Panc1 (cell line): ENCODE results near the gene SND1. TPM values are rescaled to one million over a fixed set of nuclear protein-coding genes. Genes with fewer than 3 reads are reported as not detected.

ENCODE experiments used
- ATAC-seq: fragments of 200-7000 bp; cut with Tn5 transposase; 2 replicates; pipeline ENCODE4 v1.9.1; 2020; ENCODE audit warnings: mild to moderate bottlenecking, moderate library complexity
- BruUV-seq: library from RNA; stranded (reverse); fragments of 400-500 nt; replicated peaks from 2 replicates; lab custom pipeline; 2021; lab: Mats Ljungman, UMichigan
- CTCF ChIA-PET: fragments of 300-600 bp; sonication (Branson Sonifier 250); formaldehyde crosslinking; loops from one replicate; lab custom pipeline; 2022; ENCODE audit warnings: antibody characterized with exemption; lab: Charles Lee
- POLR2A ChIA-PET: fragments of 300-600 bp; sonication (Branson Sonifier 250); formaldehyde crosslinking; loops from one replicate; lab custom pipeline; 2022; ENCODE audit warnings: antibody characterized with exemption; lab: Charles Lee
- DNase-seq: peaks from one replicate; pipeline ENCODE4 v3.0.0-alpha.2; 2010; ENCODE audit warnings: low read depth, low spot score
- H3K27ac ChIP-seq: 2 replicates; pipeline ENCODE4 v1.5.1; 2011; ENCODE audit warnings: mild to moderate bottlenecking, low read length, inconsistent platforms
- H3K27me3 ChIP-seq: fragments of 200-500 bp; sonication (Bioruptor generic); 2 replicates; pipeline ENCODE4 v1.6.0; 2014; ENCODE audit warnings: low read length, inconsistent platforms; ENCODE audit not compliant: control insufficient read depth, insufficient read depth
- H3K36me3 ChIP-seq: fragments of 200-500 bp; sonication (Bioruptor generic); 2 replicates; pipeline ENCODE4 v1.5.1; 2014; ENCODE audit warnings: inconsistent platforms, mild to moderate bottlenecking, low read length, moderate library complexity; ENCODE audit not compliant: control insufficient read depth, insufficient read depth
- H3K4me1 ChIP-seq: 2 replicates; pipeline ENCODE4 v1.5.1; 2011; ENCODE audit warnings: inconsistent platforms, mild to moderate bottlenecking, low read length, moderate library complexity; ENCODE audit not compliant: control insufficient read depth, insufficient read depth
- H3K4me3 ChIP-seq, 2 experiments: 2 replicates each; pipeline ENCODE4 v1.5.1; 2011 to 2012; ENCODE audit warnings: low read depth in 2 of 2, low read length in 2 of 2, mild to moderate bottlenecking in 2 of 2, inconsistent platforms in 1 of 2, moderate library complexity in 1 of 2
- H3K9me3 ChIP-seq: fragments of 200-500 bp; sonication (Bioruptor generic); 2 replicates; pipeline ENCODE4 v1.5.1; 2014; ENCODE audit warnings: low read depth, mild to moderate bottlenecking, inconsistent platforms, low read length, moderate library complexity; ENCODE audit not compliant: control insufficient read depth, insufficient read depth
- POLR2AphosphoS5 ChIP-seq: IDR thresholded peaks from 2 replicates; pipeline ENCODE4 v1.6.1; 2012; ENCODE audit warnings: mild to moderate bottlenecking, low read depth, low read length, moderate library complexity
- SIN3A ChIP-seq: IDR thresholded peaks from 2 replicates; pipeline ENCODE4 v1.6.1; 2012; ENCODE audit warnings: low read depth, mild to moderate bottlenecking, low read length, moderate library complexity, borderline replicate concordance; ENCODE audit not compliant: insufficient read depth
- TCF7L2 ChIP-seq: IDR thresholded peaks from 2 replicates; pipeline ENCODE4 v1.6.1; 2011; ENCODE audit warnings: mild to moderate bottlenecking, low read depth, low read length, inconsistent platforms
- in situ Hi-C: cut with HindIII; loops from 2 replicates; pipeline ENCODE4 v1.10.0; 2016; ENCODE audit warnings: low sequenced_read_pairs, low pct_unique_long_range_greater_than_20kb
- intact Hi-C: fragments of 100-400 bp; cut with micrococcal nuclease; formaldehyde crosslinking; loops from one replicate; pipeline ENCODE4 v1.10.0; 2022; ENCODE audit not compliant: unreplicated experiment
- total RNA-seq: library from RNA; stranded (reverse); gene quantifications from one replicate; pipeline ENCODE4 v1.2.1, GENCODE V29; 2021; ENCODE audit not compliant: unreplicated experiment
- TF ChIP-seq, protein P1 (sequence below), 2 experiments: IDR thresholded peaks; 2 replicates each; pipeline ENCODE4 v1.6.1; 2011 to 2012; ENCODE audit warnings: low read depth in 2 of 2, control low read depth in 1 of 2, low read length in 1 of 2, mild to moderate bottlenecking in 1 of 2, moderate library complexity in 1 of 2; ENCODE audit not compliant: insufficient read depth in 1 of 2
- TF ChIP-seq, protein P2 (sequence below): fragments of 450-650 bp; IDR thresholded peaks from 2 replicates; pipeline ENCODE4 v1.5.1; 2017; ENCODE audit warnings: mild to moderate bottlenecking

Gene SND1
- total RNA-seq, 1 experiment from 2014 or later = 176 TPM

DNA sequence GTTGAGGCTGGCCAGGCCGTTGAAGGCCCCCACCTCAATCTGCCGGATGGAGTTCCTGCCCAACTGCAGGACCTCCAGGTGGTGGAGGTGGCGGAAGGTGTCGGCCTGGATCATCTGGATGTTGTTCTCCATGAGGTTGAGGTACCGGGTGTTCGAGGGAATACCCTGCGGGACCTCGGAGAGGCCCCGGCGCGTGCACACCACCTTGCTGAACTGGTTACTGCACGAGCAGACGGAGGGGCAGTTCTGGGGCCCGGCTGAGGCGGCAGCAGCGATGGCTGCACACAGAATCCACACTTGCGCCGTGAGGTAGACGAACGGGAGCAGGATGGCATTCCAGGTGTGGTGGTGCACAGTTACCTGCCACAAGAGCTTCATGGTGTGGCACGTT is 378.3 kb downstream of the SND1 start:
- in situ Hi-C loops = no loop called here
- ATAC-seq (no peak), DNase-seq (no peak)
- no peak overlapping the region for H3K27ac ChIP-seq
- no TSS peak for BruUV-seq
- no peak overlapping the region for H3K4me3 ChIP-seq
- H3K4me1 ChIP-seq = no peaks in the 10 kb centered on the region
- POLR2A ChIA-PET = no interaction called here
- intact Hi-C loops = no loop called here
- CTCF ChIA-PET = no interaction called here
- H3K36me3 ChIP-seq = no peaks in the 10 kb centered on the region
- H3K27me3 ChIP-seq = no peaks in the 10 kb centered on the region
- TF ChIP-seq SIN3A (no peak), POLR2AphosphoS5 (no peak), TCF7L2 (no peak)
- TF ChIP-seq, protein P1, sequence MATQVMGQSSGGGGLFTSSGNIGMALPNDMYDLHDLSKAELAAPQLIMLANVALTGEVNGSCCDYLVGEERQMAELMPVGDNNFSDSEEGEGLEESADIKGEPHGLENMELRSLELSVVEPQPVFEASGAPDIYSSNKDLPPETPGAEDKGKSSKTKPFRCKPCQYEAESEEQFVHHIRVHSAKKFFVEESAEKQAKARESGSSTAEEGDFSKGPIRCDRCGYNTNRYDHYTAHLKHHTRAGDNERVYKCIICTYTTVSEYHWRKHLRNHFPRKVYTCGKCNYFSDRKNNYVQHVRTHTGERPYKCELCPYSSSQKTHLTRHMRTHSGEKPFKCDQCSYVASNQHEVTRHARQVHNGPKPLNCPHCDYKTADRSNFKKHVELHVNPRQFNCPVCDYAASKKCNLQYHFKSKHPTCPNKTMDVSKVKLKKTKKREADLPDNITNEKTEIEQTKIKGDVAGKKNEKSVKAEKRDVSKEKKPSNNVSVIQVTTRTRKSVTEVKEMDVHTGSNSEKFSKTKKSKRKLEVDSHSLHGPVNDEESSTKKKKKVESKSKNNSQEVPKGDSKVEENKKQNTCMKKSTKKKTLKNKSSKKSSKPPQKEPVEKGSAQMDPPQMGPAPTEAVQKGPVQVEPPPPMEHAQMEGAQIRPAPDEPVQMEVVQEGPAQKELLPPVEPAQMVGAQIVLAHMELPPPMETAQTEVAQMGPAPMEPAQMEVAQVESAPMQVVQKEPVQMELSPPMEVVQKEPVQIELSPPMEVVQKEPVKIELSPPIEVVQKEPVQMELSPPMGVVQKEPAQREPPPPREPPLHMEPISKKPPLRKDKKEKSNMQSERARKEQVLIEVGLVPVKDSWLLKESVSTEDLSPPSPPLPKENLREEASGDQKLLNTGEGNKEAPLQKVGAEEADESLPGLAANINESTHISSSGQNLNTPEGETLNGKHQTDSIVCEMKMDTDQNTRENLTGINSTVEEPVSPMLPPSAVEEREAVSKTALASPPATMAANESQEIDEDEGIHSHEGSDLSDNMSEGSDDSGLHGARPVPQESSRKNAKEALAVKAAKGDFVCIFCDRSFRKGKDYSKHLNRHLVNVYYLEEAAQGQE (IDR thresholded peaks at IDR 0.05; ENCODE audit: insufficient read depth in 1 of 2, low read depth in 2 of 2, low read length in 1 of 2) = no peak
- TF ChIP-seq, protein P2, sequence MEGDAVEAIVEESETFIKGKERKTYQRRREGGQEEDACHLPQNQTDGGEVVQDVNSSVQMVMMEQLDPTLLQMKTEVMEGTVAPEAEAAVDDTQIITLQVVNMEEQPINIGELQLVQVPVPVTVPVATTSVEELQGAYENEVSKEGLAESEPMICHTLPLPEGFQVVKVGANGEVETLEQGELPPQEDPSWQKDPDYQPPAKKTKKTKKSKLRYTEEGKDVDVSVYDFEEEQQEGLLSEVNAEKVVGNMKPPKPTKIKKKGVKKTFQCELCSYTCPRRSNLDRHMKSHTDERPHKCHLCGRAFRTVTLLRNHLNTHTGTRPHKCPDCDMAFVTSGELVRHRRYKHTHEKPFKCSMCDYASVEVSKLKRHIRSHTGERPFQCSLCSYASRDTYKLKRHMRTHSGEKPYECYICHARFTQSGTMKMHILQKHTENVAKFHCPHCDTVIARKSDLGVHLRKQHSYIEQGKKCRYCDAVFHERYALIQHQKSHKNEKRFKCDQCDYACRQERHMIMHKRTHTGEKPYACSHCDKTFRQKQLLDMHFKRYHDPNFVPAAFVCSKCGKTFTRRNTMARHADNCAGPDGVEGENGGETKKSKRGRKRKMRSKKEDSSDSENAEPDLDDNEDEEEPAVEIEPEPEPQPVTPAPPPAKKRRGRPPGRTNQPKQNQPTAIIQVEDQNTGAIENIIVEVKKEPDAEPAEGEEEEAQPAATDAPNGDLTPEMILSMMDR = no peak
- no peaks in the 10 kb centered on the region for H3K9me3 ChIP-seq

DNA sequence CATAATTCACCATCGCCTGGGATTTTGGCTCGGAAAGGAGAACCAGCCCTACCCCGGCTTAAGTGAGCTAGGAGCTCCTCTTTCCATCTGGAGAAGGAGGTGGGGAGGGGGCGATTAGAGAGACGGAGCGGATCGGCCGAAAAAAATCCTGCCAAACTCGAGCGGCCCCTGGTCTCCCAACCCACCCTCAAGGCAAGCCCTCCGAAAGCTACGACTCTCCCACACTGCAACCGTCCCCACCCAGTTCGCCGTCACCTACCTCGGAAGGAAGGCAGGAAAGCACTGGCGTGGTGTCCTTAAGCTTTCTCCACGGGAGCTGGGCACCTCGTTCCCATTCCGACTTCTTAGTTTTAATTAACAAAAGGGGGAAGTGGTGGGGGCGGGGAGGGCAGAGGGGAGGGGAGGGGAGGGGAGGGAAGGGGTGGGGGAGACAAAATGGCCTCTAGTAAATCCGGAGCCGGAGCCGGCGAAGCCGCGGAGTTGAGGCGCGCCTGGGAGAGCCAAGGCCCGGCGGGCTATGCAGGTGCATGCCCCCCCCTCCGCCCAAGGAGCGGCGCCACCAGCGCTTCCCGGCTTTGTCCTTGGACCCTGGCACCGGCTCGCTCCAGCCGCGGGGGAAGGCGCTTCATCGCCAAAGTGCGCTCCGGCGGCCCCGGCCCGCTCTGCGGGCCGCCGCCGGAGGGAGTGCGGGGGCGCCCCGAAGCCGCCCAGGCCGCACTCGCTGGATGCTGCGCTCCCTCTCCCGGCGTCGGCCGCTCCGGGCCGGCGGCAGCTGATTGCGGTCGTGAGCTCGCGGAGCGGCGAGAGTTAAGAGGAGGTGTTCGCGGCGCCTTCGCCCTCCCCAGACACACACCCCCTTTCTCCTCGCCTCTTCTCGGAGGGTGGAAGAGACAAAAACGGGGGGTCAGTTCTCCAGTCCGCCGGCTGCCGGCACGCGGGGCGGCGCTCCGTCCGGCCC is 378.9 kb downstream of the SND1 start, which contains the start of gene LRRC4:
Gene LRRC4, minus strand, starts transcription at position 784 of the 958 bp plus-strand sequence. CDS start 797 bp downstream, outside the sequence.
- DNase-seq = no peak
- in situ Hi-C loops = no loop called here
- POLR2A ChIA-PET = no interaction called here
- Histone ChIP-seq H3K27me3 (no peaks in the 10 kb centered on the region), H3K4me3 (peak within 1 kb of the TSS in 1 of 2 experiments; percentile 20; a peak in 1 of 4 replicates), H3K27ac (no peak within 1 kb of the TSS), H3K36me3 (no peaks in the 10 kb centered on the region), H3K9me3 (no peaks in the 10 kb centered on the region), H3K4me1 (no peaks in the 10 kb centered on the region)
- CTCF ChIA-PET = no interaction called here
- TF ChIP-seq, protein P1 (IDR thresholded peaks at IDR 0.05; ENCODE audit: insufficient read depth in 1 of 2, low read depth in 2 of 2, low read length in 1 of 2) = no peak
- TF ChIP-seq SIN3A (no peak), POLR2AphosphoS5 (no peak), TCF7L2 (no peak)
- TF ChIP-seq, protein P2 = no peak
- ATAC-seq = no peak
- intact Hi-C loops = no loop called here
- no TSS peak for BruUV-seq
